Endothelial cell of umbilical vein (primary cell): ENCODE results near the gene ETNK2. TPM values are rescaled to one million over a fixed set of nuclear protein-coding genes. Genes with fewer than 3 reads are reported as not detected.

Experiments
- BruUV-seq: library from RNA; stranded (reverse); fragments of 400-500 nt; replicated peaks from 2 replicates; lab custom pipeline; 2021; lab: Mats Ljungman, UMichigan
- CTCF ChIA-PET: fragments of 300-600, 350-600 bp; sonication (Branson Sonifier 250); formaldehyde crosslinking; loops from one replicate; lab custom pipeline; 2021; ENCODE audit warnings: antibody characterized with exemption, inconsistent platforms; lab: Charles Lee
- POLR2A ChIA-PET: fragments of 300-600, 350-600 bp; sonication (Branson Sonifier 250); formaldehyde crosslinking; loops from one replicate; lab custom pipeline; 2021; ENCODE audit warnings: antibody characterized with exemption, inconsistent platforms; lab: Charles Lee
- DNase-seq: peaks from one replicate; pipeline ENCODE4 v3.0.0-alpha.2; 2011; ENCODE audit warnings: low read depth, low spot score
- FAIRE-seq: peaks from 2 replicates; lab custom pipeline; 2011; peaks lifted over from hg19 to GRCh38; lab: Jason Lieb, UNC
- H2AFZ ChIP-seq: 2 replicates; pipeline ENCODE4 v1.6.0; 2012; ENCODE audit warnings: low read depth, low read length, control low read depth, inconsistent platforms
- H3K27ac ChIP-seq: 2 replicates; pipeline ENCODE4 v1.5.1; 2011; ENCODE audit warnings: low read depth, mild to moderate bottlenecking, control low read depth, low read length, moderate library complexity; ENCODE audit not compliant: insufficient read depth
- H3K27me3 ChIP-seq, 2 experiments: 2 replicates each; pipeline versions ENCODE4 v1.6.0 to v1.6.1; 2011; ENCODE audit warnings: low read length in 2 of 2, mixed read lengths in 1 of 2; ENCODE audit not compliant: control insufficient read depth in 2 of 2, insufficient read depth in 2 of 2
- H3K36me3 ChIP-seq, 2 experiments: 2 replicates in 1 of 2; 3 replicates in 1 of 2; pipeline ENCODE4 v1.5.1; 2011; ENCODE audit warnings: low read length in 2 of 2, mild to moderate bottlenecking in 1 of 2, moderate library complexity in 1 of 2; ENCODE audit not compliant: control insufficient read depth in 2 of 2, insufficient read depth in 2 of 2; ENCODE audit errors: extremely low read depth in 1 of 2
- H3K4me1 ChIP-seq: 3 replicates; pipeline ENCODE4 v1.5.1; 2011; ENCODE audit warnings: mild to moderate bottlenecking, low read length; ENCODE audit not compliant: control insufficient read depth, insufficient read depth; ENCODE audit errors: extremely low read depth
- H3K4me2 ChIP-seq: 2 replicates; pipeline ENCODE4 v1.6.1; 2011; ENCODE audit warnings: low read length, control low read depth, mixed read lengths; ENCODE audit not compliant: insufficient read depth
- H3K4me3 ChIP-seq, 3 experiments: fragments of 200-600 bp in 1 of 3; sonication (generic), shearing (Covaris generic) in 1 of 3; replicated peaks in 1 of 3; 2 replicates each; pipeline ENCODE4 v1.5.1; 2011 to 2016; ENCODE audit warnings: control low read depth in 3 of 3, low read length in 3 of 3, mild to moderate bottlenecking in 2 of 3, inconsistent platforms in 1 of 3, low read depth in 1 of 3, moderate library complexity in 1 of 3; ENCODE audit not compliant: insufficient read depth in 1 of 3
- H3K79me2 ChIP-seq: 2 replicates; pipeline ENCODE4 v1.6.0; 2012; ENCODE audit warnings: low read length, inconsistent platforms; ENCODE audit not compliant: control insufficient read depth, insufficient read depth
- H3K9ac ChIP-seq: replicated peaks from 2 replicates; pipeline ENCODE3; 2011; ENCODE audit warnings: low read length, control low read depth; ENCODE audit not compliant: insufficient read depth; ENCODE audit errors: extremely low read depth
- H3K9me1 ChIP-seq: replicated peaks from 3 replicates; pipeline ENCODE4 v1.6.0; 2011; ENCODE audit warnings: mild to moderate bottlenecking, low read length; ENCODE audit not compliant: control insufficient read depth, insufficient read depth; ENCODE audit errors: extremely low read depth
- H3K9me3 ChIP-seq: replicated peaks from 2 replicates; pipeline ENCODE4 v1.5.1; 2012; ENCODE audit warnings: low read length, inconsistent platforms; ENCODE audit not compliant: control insufficient read depth, insufficient read depth
- H4K20me1 ChIP-seq: replicated peaks from 2 replicates; pipeline ENCODE3; 2011; ENCODE audit warnings: mild to moderate bottlenecking, low read length; ENCODE audit not compliant: control insufficient read depth, insufficient read depth; ENCODE audit errors: extremely low read depth
- CTCF ChIP-seq, 2 donors: IDR thresholded peaks; 1 replicate in 1 of 2; 2 replicates in 1 of 2; pipeline ENCODE4 v1.5.1; 2011; ENCODE audit warnings: low read length in 2 of 2, mild to moderate bottlenecking in 2 of 2, moderate library complexity in 2 of 2, control low read depth in 1 of 2, inconsistent platforms in 1 of 2, low read depth in 1 of 2; ENCODE audit not compliant: insufficient read depth in 1 of 2; ENCODE audit errors: extremely low read depth in 1 of 2
- EZH2 ChIP-seq: IDR thresholded peaks from 2 replicates; pipeline ENCODE4 v1.6.1; 2012; ENCODE audit warnings: borderline replicate concordance, low read depth, mild to moderate bottlenecking, moderate library complexity, low read length, inconsistent platforms; ENCODE audit not compliant: severe bottlenecking
- FOS ChIP-seq: IDR thresholded peaks from 2 replicates; pipeline ENCODE4 v1.6.1; 2011; ENCODE audit warnings: mild to moderate bottlenecking, low read length, moderate library complexity, borderline replicate concordance; ENCODE audit not compliant: insufficient read depth
- GATA2 ChIP-seq: IDR thresholded peaks from 2 replicates; pipeline ENCODE4 v1.7.0; 2011; ENCODE audit warnings: low read depth, mild to moderate bottlenecking, moderate library complexity, mixed read lengths, low read length; ENCODE audit not compliant: insufficient read length, insufficient read depth
- JUN ChIP-seq: IDR thresholded peaks from 2 replicates; pipeline ENCODE4 v1.6.1; 2011; ENCODE audit warnings: borderline replicate concordance, low read depth; ENCODE audit not compliant: insufficient read length, insufficient read depth
- MAX ChIP-seq: IDR thresholded peaks from 2 replicates; pipeline ENCODE4 v1.6.1; 2011; ENCODE audit not compliant: insufficient read depth, insufficient read length
- MYC ChIP-seq: IDR thresholded peaks from one replicate; pipeline ENCODE4 v1.6.1; 2011; ENCODE audit warnings: mild to moderate bottlenecking, low read depth, low read length
- POLR2A ChIP-seq: IDR thresholded peaks from 2 replicates; pipeline ENCODE4 v1.6.1; 2012; ENCODE audit warnings: low read depth, mild to moderate bottlenecking, control low read depth, low read length
- POLR2AphosphoS5 ChIP-seq: IDR thresholded peaks from 2 replicates; pipeline ENCODE4 v1.6.1; 2012; ENCODE audit warnings: low read depth, mild to moderate bottlenecking, control low read depth, low read length, moderate library complexity; ENCODE audit not compliant: insufficient read depth
- dilution Hi-C: fragments of 300-500 bp; cut with MboI; formaldehyde crosslinking; loops from one replicate; pipeline ENCODE4 v1.15.0; 2019; ENCODE audit warnings: low sequenced_read_pairs; ENCODE audit not compliant: extremely low pct_ligation_motif_present
- intact Hi-C: fragments of 100-400 bp; cut with micrococcal nuclease; formaldehyde crosslinking; loops from one replicate; pipeline ENCODE4 v1.10.0; 2022
- polyA plus RNA-seq, 4 experiments: library from polyadenylated mRNA; depleted of rRNA in 3 of 4; stranded (reverse) in 3 of 4; unstranded in 1 of 4; fragments of >200 nt; gene quantifications; 2 replicates each; pipeline versions ENCODE4 v1.2.1 to v1.2.3, GENCODE V29; 2011 to 2012; ENCODE audit warnings: missing spikeins in 1 of 4
- total RNA-seq: library from RNA; stranded (reverse); gene quantifications from 2 replicates; pipeline ENCODE4 v1.2.3, GENCODE V29; 2021

Gene ETNK2
- total and polyA plus RNA-seq, 2 donors (not counting 3 experiments of a cell fraction or from before 2014, with no cell fraction given): 13.5 to 27.5 TPM

GRCh38 chr1:204130981-204131892, 20.6 kb downstream of the ETNK2 start:
- peak; percentile 68 for TF ChIP-seq FOS
- peak; percentile 49 for TF ChIP-seq POLR2AphosphoS5
- no peak for TF ChIP-seq MAX
- peak in 1 of 2 donors; percentile 8 for TF ChIP-seq CTCF (IDR thresholded peaks at IDR 0.05; ENCODE audit: extremely low read depth in 1 of 2, insufficient read depth in 1 of 2, low read depth in 1 of 2, low read length in 2 of 2)
- TF ChIP-seq EZH2: no peak
- TF ChIP-seq JUN: peak; percentile 46
- no peak for TF ChIP-seq MYC
- peak; percentile 20 for TF ChIP-seq POLR2A
- peak; percentile 50 for TF ChIP-seq GATA2
- Histone ChIP-seq H3K4me3 (no peak overlapping the region), H3K9ac (no peak overlapping the region), H4K20me1 (no peaks in the 10 kb centered on the region), H3K36me3 (peaks cover 0 to 8% of the 10 kb centered on the region in 2 experiments), H2AFZ (no peak overlapping the region), H3K9me3 (no peaks in the 10 kb centered on the region), H3K4me1 (peaks cover 26% of the 10 kb centered on the region), H3K79me2 (no peaks in the 10 kb centered on the region), H3K9me1 (no peaks in the 10 kb centered on the region), H3K27ac (peak overlapping the region; percentile 50), H3K27me3 (no peaks in the 10 kb centered on the region), H3K4me2 (no peak overlapping the region)
- dilution Hi-C loops: loop anchor here (25.0 kb wide), 1 partner anchor 269 kb away; the partner anchor contains the start of gene SNRPE
- no TSS peak for BruUV-seq
- FAIRE-seq (peak; percentile 92), DNase-seq (peak; percentile 87)
- CTCF ChIA-PET: interaction anchor here (1.0 to 19.0 kb wide), 8 partner anchors 8 to 267 kb away, joined by 3 to 903 read pairs (median 6); partner anchors contain the start of genes ETNK2, SNRPE and SOX13
- POLR2A ChIA-PET: interaction anchor here (0.6 to 1.6 kb wide), 2 partner anchors 260 to 1333 kb away, joined by 3 to 4 read pairs; no protein-coding TSS in a partner anchor
- intact Hi-C loops: loop anchor here (2.0 kb wide), 1 partner anchor 20 kb away; no protein-coding TSS in a partner anchor
